Adrenal gland (tissue), 12 donors: ENCODE measurements around the gene POLK. TPM values are rescaled to one million over a fixed set of nuclear protein-coding genes. Genes with fewer than 3 reads are reported as not detected.

Experiments used
- DNase-seq, 7 donors: peaks; one replicate each; pipeline ENCODE4 v3.0.0-alpha.2; 2019 to 2020
- H3K27ac ChIP-seq, 5 donors: fragments of 200-600 bp; sonication (generic) in 4 of 5; 1 replicate in 3 of 5; 2 replicates in 2 of 5; pipeline versions ENCODE4 v1.5.1 to v1.8.0; 2016 to 2020; ENCODE audit warnings: mild to moderate bottlenecking in 1 of 5
- H3K27me3 ChIP-seq: fragments of 200-600 bp; 2 replicates; pipeline ENCODE4 v1.8.0; 2021
- H3K36me3 ChIP-seq, 2 donors: fragments of 200-600 bp; replicated peaks in 1 of 2; 1 replicate in 1 of 2; 2 replicates in 1 of 2; pipeline versions ENCODE4 v1.5.1 to v1.8.0; 2018 to 2022
- H3K4me1 ChIP-seq, 2 donors: fragments of 200-600 bp; replicated peaks in 1 of 2; 1 replicate in 1 of 2; 2 replicates in 1 of 2; pipeline versions ENCODE4 v1.5.1 to v1.8.0; 2018 to 2021
- H3K4me3 ChIP-seq, 4 donors: fragments of 200-600 bp; sonication (generic) in 3 of 4; one replicate each; pipeline ENCODE4 v1.5.1; 2016 to 2018
- H3K9me3 ChIP-seq, 3 donors: fragments of 200-600 bp; sonication (generic) in 1 of 3; replicated peaks in 1 of 3; 1 replicate in 2 of 3; 2 replicates in 1 of 3; pipeline versions ENCODE4 v1.5.1 to v1.8.0; 2016 to 2021
- CTCF ChIP-seq, 6 experiments: fragments of 450-650 bp in 4 of 6; fragments of 200-600 bp in 2 of 6; sonication (generic) in 1 of 6; IDR thresholded peaks; 1 replicate in 5 of 6; 2 replicates in 1 of 6; pipeline versions ENCODE4 v1.5.1 to v1.8.0; 2016 to 2021; ENCODE audit warnings: antibody characterized with exemption in 6 of 6, mild to moderate bottlenecking in 2 of 6, moderate library complexity in 1 of 6
- POLR2A ChIP-seq, 2 donors: fragments of 450-650 bp; IDR thresholded peaks; one replicate each; pipeline ENCODE4 v1.6.1; 2017; ENCODE audit warnings: antibody characterized with exemption in 2 of 2, mild to moderate bottlenecking in 2 of 2, moderate library complexity in 1 of 2
- WGBS, 4 donors: extraction: QIAGEN DNeasy Blood & Tissue Kit in 2 of 4; methylation state at CpG; one replicate each; pipeline versions ENCODE4 v1.1.5 to v1.1.7; 2013 to 2017; 5-methylcytosine and 5-hydroxymethylcytosine counted together
- intact Hi-C, 2 donors: fragments of 100-400 bp; cut with DNase I; formaldehyde crosslinking; loops; one replicate each; pipeline versions ENCODE4 v1.14.1 to v1.15.0; 2022 to 2023
- polyA plus RNA-seq, 3 donors: library from polyadenylated mRNA; stranded (reverse); fragments of 200-250 nt in 2 of 3; fragments of 350-450 nt in 1 of 3; fragmentation: Illumina TruSeq in 1 of 3; extraction: RNeasy Lipid Tissue Mini Kit (QIAGEN cat#74804) in 1 of 3; gene quantifications; one replicate each; pipeline ENCODE4 v1.2.3, GENCODE V29; 2013 to 2014
- total RNA-seq, 9 donors: library from RNA; depleted of rRNA in 4 of 9; stranded (reverse); fragments of >200 nt in 4 of 9; fragments of 120-200 nt in 1 of 9; fragmentation: NEBNext Ultra II Directional in 1 of 9; extraction: Animal tissue kit (Norgen Biotek cat#: 25700) in 1 of 9; gene quantifications; one replicate each; pipeline versions ENCODE4 v1.1.0 to v1.2.4, GENCODE V29; 2013 to 2023
- donor health status: healthy with polysubstance abuse.
- donor health status: Bipolar disorder and iron deficiency.
- donor health status: DM: yes; HTN: yes; CAD: no.
- donor health status: DM: no; HTN: no; CAD: no.
- donor health status: DM: no; HTN: no; CAD: no.
- donor health status: DM: yes; HTN: yes; CAD: no.

POLK gene
- total and polyA plus RNA-seq, 12 donors: 6.9 to 63.6 (median 36.5) TPM

GRCh38 chr5:75509956-75510355 lies 1.7 kb upstream of the POLK start:
- Histone ChIP-seq H3K27me3 (no peaks in the 10 kb centered on the region), H3K36me3 (no peaks in the 10 kb centered on the region), H3K4me3 (peak overlapping the region in 2 of 4 donors; percentile 81 to 87), H3K27ac (peak overlapping the region in 3 of 5 donors; percentile 31 to 95 (median 90)), H3K9me3 (no peaks in the 10 kb centered on the region), H3K4me1 (peaks cover 4 to 52% of the 10 kb centered on the region in 2 donors)
- intact Hi-C loops: loop anchor here in 1 of 2 donors (10.0 kb wide), 1 partner anchor 275 kb away; the partner anchor contains the start of gene ANKRD31
- 0 to 4% (median 0%) methylated on average over 1 of the region's 1 CpG for WGBS, 4 donors
- peak in 5 of 7 donors; percentile 28 to 57 (median 44) for DNase-seq
- TF ChIP-seq CTCF (IDR thresholded peaks at IDR 0.05) (no peak), POLR2A (IDR thresholded peaks at IDR 0.05) (no peak)

GRCh38 chr5:75510417-75510835 lies 1.3 kb upstream of the POLK start:
- H3K4me1 ChIP-seq: peaks cover 4 to 52% of the 10 kb centered on the region in 2 donors

GRCh38 chr5:75510836-75511434 lies 756 bp upstream of the POLK start:
- intact Hi-C loops: loop anchor here in 1 of 2 donors (10.0 kb wide), 1 partner anchor 276 kb away; the partner anchor contains the start of gene ANKRD31
- Histone ChIP-seq H3K36me3 (no peaks in the 10 kb centered on the region), H3K4me3 (peak overlapping the region; percentile 79 to 87 (median 80)), H3K9me3 (no peaks in the 10 kb centered on the region), H3K27ac (peak overlapping the region; percentile 4 to 95 (median 92)), H3K27me3 (no peaks in the 10 kb centered on the region), H3K4me1 (peaks cover 4 to 47% of the 10 kb centered on the region in 2 donors)
- no peak for TF ChIP-seq CTCF (IDR thresholded peaks at IDR 0.05)
- TF ChIP-seq POLR2A (IDR thresholded peaks at IDR 0.05): no peak
- DNase-seq: peak; percentile 42 to 64 (median 60)
- WGBS, 4 donors: 0 to 2% (median 0%) methylated on average over 16 to 54 of the region's 54 CpGs

More at GRCh38 chr5:75510417-75510835, 1.3 kb upstream of the POLK start:
- H3K27me3 ChIP-seq: no peaks in the 10 kb centered on the region
- H3K36me3 ChIP-seq: no peaks in the 10 kb centered on the region
- DNase-seq: peak in 3 of 7 donors; percentile 65 to 77 (median 73)
- H3K4me3 ChIP-seq: peak overlapping the region; percentile 79 to 87 (median 80)
- H3K27ac ChIP-seq: peak overlapping the region; percentile 4 to 95 (median 92)
- TF ChIP-seq CTCF (IDR thresholded peaks at IDR 0.05) (no peak), POLR2A (IDR thresholded peaks at IDR 0.05) (peak in 1 of 2 donors; percentile 4)
- intact Hi-C loops: loop anchor here in 1 of 2 donors (10.0 kb wide), 1 partner anchor 276 kb away; the partner anchor contains the start of gene ANKRD31
- no peaks in the 10 kb centered on the region for H3K9me3 ChIP-seq
- WGBS, 4 donors: 0 to 1% (median 0%) methylated on average over 12 to 15 of the region's 15 CpGs

- Histone ChIP-seq H3K4me1 (peaks cover 4 to 44% of the 10 kb centered on the region in 2 donors), H3K27me3 (no peaks in the 10 kb centered on the region), H3K27ac (peak overlapping the region; percentile 60 to 95 (median 85)), H3K36me3 (no peaks in the 10 kb centered on the region), H3K9me3 (no peaks in the 10 kb centered on the region), H3K4me3 (peak overlapping the region in 3 of 4 donors; percentile 68 to 87 (median 81))
- DNase-seq: no peak
- TF ChIP-seq CTCF (IDR thresholded peaks at IDR 0.05) (no peak), POLR2A (IDR thresholded peaks at IDR 0.05) (no peak)
- intact Hi-C loops: loop anchor here in 1 of 2 donors (10.0 kb wide), 1 partner anchor 278 kb away; the partner anchor contains the start of gene ANKRD31
- WGBS, 4 donors: 74 to 78% (median 76%) methylated on average over 16 of the region's 16 CpGs
Measured at GRCh38 chr5:75512383-75513074, 838 bp downstream of the POLK start.
